ENCODE data around the gene CRACDL. TPM values are rescaled to one million over a fixed set of nuclear protein-coding genes. Genes with fewer than 3 reads are reported as not detected.

CRACDL gene
- polyA plus RNA-seq, 1 experiment: not detected

DNA sequence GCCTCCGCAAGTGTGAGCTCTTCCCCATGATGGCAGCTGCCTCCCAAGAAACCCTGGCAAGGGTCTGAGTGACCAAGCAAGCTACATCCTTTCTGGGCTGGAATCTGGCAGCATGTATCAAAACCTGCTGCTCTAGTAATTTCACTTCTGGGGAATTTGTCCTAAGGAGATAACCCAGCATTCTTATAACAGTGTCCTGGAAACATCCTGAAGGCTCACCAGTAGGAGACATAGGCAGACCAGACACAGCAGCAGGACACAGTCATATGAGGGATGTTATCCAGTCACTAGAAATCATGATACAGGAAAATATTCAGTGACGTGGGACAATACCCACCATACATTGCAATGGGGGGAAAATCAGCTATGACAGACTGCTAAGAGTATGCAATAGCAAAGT, 64.5 kb downstream of the CRACDL start:
- CTCF ChIA-PET: interaction anchor here (1.1 kb wide), 1 partner anchor 302 kb away, joined by 3 read pairs; no protein-coding TSS in a partner anchor
- DNase-seq (ENCODE audit: low read depth): no peak
- TF ChIP-seq, protein P1, sequence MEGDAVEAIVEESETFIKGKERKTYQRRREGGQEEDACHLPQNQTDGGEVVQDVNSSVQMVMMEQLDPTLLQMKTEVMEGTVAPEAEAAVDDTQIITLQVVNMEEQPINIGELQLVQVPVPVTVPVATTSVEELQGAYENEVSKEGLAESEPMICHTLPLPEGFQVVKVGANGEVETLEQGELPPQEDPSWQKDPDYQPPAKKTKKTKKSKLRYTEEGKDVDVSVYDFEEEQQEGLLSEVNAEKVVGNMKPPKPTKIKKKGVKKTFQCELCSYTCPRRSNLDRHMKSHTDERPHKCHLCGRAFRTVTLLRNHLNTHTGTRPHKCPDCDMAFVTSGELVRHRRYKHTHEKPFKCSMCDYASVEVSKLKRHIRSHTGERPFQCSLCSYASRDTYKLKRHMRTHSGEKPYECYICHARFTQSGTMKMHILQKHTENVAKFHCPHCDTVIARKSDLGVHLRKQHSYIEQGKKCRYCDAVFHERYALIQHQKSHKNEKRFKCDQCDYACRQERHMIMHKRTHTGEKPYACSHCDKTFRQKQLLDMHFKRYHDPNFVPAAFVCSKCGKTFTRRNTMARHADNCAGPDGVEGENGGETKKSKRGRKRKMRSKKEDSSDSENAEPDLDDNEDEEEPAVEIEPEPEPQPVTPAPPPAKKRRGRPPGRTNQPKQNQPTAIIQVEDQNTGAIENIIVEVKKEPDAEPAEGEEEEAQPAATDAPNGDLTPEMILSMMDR (IDR thresholded peaks at IDR 0.05; ENCODE audit: insufficient read depth, low read depth, low read length): no peak
- Histone ChIP-seq H3K36me3 (ENCODE audit: control insufficient read depth, insufficient read depth, low read length) (no peaks in the 10 kb centered on the region), H3K27me3 (ENCODE audit: control insufficient read depth, insufficient read depth, low read length) (peaks cover 2% of the 10 kb centered on the region), H3K4me3 (ENCODE audit: low read depth, low read length) (no peak overlapping the region)
- POLR2A ChIA-PET: no interaction called here

DNA sequence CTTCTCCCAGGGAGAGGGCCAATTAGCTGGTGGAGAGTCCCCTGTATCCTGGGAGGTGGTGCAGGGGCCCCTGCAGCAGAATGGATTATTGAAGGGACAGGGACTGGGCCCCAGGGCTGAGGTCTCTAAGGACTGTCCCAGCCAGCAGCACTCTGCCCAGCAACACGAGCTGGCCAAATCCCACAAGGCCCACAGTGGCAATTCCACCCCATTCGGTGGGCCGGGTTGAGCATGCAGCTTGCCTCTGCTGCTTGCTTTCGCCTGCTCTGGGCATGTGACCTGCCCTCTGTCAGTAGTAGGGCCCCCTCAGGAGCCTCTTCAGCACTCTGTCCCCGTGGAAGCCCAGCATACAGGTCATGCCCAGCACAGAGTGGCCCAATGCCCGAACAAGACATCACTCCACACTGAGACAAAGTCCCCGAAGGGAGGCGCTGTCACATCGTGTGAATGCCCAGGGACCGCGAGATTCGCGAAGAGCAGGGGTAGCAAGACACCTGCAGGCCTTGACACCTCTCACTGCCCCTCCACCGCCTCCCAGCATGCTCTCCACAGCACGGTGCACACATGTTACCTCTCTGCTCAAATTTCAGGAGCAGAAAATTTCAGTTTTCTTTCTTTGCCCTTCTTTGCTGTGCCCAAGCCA, 65.4 kb downstream of the CRACDL start:
- CTCF ChIA-PET: no interaction called here
- TF ChIP-seq, protein P1 (IDR thresholded peaks at IDR 0.05; ENCODE audit: insufficient read depth, low read depth, low read length): no peak

DNA sequence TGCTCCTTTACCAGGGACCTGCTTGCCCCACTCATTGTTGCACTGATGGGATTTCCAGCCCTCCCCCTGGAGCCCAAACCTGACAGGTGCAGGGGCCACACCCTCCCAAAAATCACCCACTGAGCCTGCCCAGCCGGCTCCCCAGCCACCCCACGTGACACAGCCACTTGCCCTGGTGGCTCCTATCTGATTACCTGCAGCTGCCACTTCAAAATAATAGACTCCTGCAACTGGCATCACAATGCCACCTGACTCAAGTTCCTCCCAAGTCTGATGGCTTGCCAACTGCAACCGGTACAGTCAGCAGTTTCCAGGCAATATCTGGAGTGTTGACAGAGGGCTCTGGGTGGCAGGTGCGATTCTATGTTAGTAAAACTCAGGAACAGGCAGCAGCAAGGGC, 66.2 kb downstream of the CRACDL start:
- ChIA-PET POLR2A (no interaction called here), CTCF (no interaction called here)
- no peaks in the 10 kb centered on the region for H3K36me3 ChIP-seq (ENCODE audit: control insufficient read depth, insufficient read depth, low read length)
- H3K27me3 ChIP-seq (ENCODE audit: control insufficient read depth, insufficient read depth, low read length): peaks cover 2% of the 10 kb centered on the region
- TF ChIP-seq, protein P1 (IDR thresholded peaks at IDR 0.05; ENCODE audit: insufficient read depth, low read depth, low read length): no peak
- H3K4me3 ChIP-seq (ENCODE audit: low read depth, low read length): no peak overlapping the region
- DNase-seq (ENCODE audit: low read depth): no peak

More for the DNA sequence above, 65.4 kb downstream of the CRACDL start:
- DNase-seq (ENCODE audit: low read depth): no peak
- Histone ChIP-seq H3K36me3 (ENCODE audit: control insufficient read depth, insufficient read depth, low read length) (no peaks in the 10 kb centered on the region), H3K27me3 (ENCODE audit: control insufficient read depth, insufficient read depth, low read length) (peaks cover 2% of the 10 kb centered on the region), H3K4me3 (ENCODE audit: low read depth, low read length) (no peak overlapping the region)
- POLR2A ChIA-PET: no interaction called here

GRCh38 chr2:98869272-98869641, 66.8 kb downstream of the CRACDL start:
- no peak for DNase-seq (ENCODE audit: low read depth)
- no peaks in the 10 kb centered on the region for H3K36me3 ChIP-seq (ENCODE audit: control insufficient read depth, insufficient read depth, low read length)
- POLR2A ChIA-PET: no interaction called here
- TF ChIP-seq, protein P1 (IDR thresholded peaks at IDR 0.05; ENCODE audit: insufficient read depth, low read depth, low read length): no peak
- no peaks in the 10 kb centered on the region for H3K27me3 ChIP-seq (ENCODE audit: control insufficient read depth, insufficient read depth, low read length)
- CTCF ChIA-PET: no interaction called here
- H3K4me3 ChIP-seq (ENCODE audit: low read depth, low read length): no peak overlapping the region

DNA sequence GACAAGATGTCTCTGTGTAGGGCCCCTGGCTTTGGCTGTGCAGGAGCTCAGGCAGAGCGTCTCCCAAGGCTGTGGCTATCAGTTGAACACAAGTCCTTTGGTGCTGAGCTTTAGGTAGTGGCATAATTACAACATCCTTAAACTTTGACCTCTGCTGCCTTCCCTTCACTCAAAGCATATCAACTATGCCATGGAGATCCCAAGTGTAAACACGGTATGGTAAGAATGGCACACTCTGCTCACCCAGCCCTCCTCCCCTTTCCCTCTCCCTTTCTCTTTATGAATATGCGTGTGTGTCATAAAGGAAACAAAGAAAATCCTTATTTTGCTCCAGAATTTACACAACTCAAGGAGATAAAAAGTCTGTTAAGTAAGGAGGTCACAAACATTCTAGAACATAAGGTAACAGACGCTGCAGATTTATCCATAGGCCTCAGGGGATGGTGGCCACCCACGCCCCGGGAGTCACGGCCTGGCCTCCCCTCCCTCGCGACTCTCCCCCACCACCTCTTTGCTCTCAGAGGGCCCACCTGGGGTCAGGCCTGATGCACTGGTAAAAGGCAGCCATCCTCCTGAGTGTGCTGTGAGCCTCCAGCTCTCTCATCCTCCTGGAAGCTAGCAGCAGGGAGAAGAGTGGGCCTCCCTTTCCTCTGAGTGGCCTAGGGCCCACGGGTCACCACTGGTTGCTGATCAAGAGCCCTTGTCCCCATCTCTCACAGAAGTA, 67.3 kb downstream of the CRACDL start:
- POLR2A ChIA-PET: no interaction called here
- no peak overlapping the region for H3K4me3 ChIP-seq (ENCODE audit: low read depth, low read length)
- TF ChIP-seq, protein P1 (IDR thresholded peaks at IDR 0.05; ENCODE audit: insufficient read depth, low read depth, low read length): no peak
- no peaks in the 10 kb centered on the region for H3K36me3 ChIP-seq (ENCODE audit: control insufficient read depth, insufficient read depth, low read length)
- no peak for DNase-seq (ENCODE audit: low read depth)
- CTCF ChIA-PET: interaction anchor here (0.8 kb wide), 1 partner anchor 17 kb away, joined by 3 read pairs; no protein-coding TSS in a partner anchor
- H3K27me3 ChIP-seq (ENCODE audit: control insufficient read depth, insufficient read depth, low read length): no peaks in the 10 kb centered on the region

All from BJ (cell line).